Right cardiac atrium (tissue), 5 donors: ENCODE results near the gene BEGAIN. TPM values are rescaled to one million over a fixed set of nuclear protein-coding genes. Genes with fewer than 3 reads are reported as not detected.

Experiments used
- ATAC-seq, 2 donors: fragments of 200-7000 bp; cut with Tn5 transposase; one replicate each; pipeline versions ENCODE4 v1.8.0 to v1.9.1; 2020; ENCODE audit warnings: moderate library complexity in 2 of 2, mild to moderate bottlenecking in 1 of 2
- DNase-seq, 3 donors: peaks; one replicate each; pipeline ENCODE4 v3.0.0-alpha.2; 2020
- H3K27ac ChIP-seq: one replicate; pipeline ENCODE4 v1.5.1; 2013; ENCODE audit warnings: mild to moderate bottlenecking, low read length, control low read depth, moderate library complexity
- H3K27me3 ChIP-seq: one replicate; pipeline ENCODE4 v1.6.1; 2013; ENCODE audit not compliant: control insufficient read depth, insufficient read depth
- H3K4me1 ChIP-seq: one replicate; pipeline ENCODE4 v1.6.1; 2013; ENCODE audit warnings: low read length; ENCODE audit not compliant: control insufficient read depth, insufficient read depth
- H3K4me3 ChIP-seq: one replicate; pipeline ENCODE4 v1.5.1; 2013; ENCODE audit warnings: low read length, control low read depth
- H3K9me3 ChIP-seq: one replicate; pipeline ENCODE4 v1.6.1; 2013; ENCODE audit warnings: low read length; ENCODE audit not compliant: control insufficient read depth
- WGBS: extraction: QIAGEN DNeasy Blood & Tissue Kit; methylation state at CpG from one replicate; pipeline ENCODE4 v1.1.7; 2013; 5-methylcytosine and 5-hydroxymethylcytosine counted together
- intact Hi-C, 4 donors: fragments of 100-400 bp; cut with DNase I; formaldehyde crosslinking; loops; one replicate each; pipeline versions ENCODE4 v1.11.0 to v1.14.0; 2022 to 2023
- polyA plus RNA-seq: library from polyadenylated mRNA; stranded (reverse); fragments of 200-250 nt; gene quantifications from one replicate; pipeline ENCODE4 v1.2.3, GENCODE V29; 2013
- total RNA-seq, 4 donors: library from RNA; stranded (reverse); fragmentation: NEBNext Ultra II Directional; extraction: Animal tissue kit (Norgen Biotek cat#: 25700); gene quantifications; one replicate each; pipeline ENCODE4 v1.2.1, GENCODE V29; 2021
- donor health status: healthy with polysubstance abuse.
- donor health status: DM: no; HTN: yes; CAD: no.
- donor health status: DM: no; HTN: no; CAD: no.
- donor health status: DM: no; HTN: yes; CAD: no; lungs with severe emphysema.
- donor health status: DM: yes; HTN: yes; CAD: no.

The BEGAIN gene
- total and polyA plus RNA-seq, 5 donors = 1.4 to 2.7 (median 1.6) TPM

DNA sequence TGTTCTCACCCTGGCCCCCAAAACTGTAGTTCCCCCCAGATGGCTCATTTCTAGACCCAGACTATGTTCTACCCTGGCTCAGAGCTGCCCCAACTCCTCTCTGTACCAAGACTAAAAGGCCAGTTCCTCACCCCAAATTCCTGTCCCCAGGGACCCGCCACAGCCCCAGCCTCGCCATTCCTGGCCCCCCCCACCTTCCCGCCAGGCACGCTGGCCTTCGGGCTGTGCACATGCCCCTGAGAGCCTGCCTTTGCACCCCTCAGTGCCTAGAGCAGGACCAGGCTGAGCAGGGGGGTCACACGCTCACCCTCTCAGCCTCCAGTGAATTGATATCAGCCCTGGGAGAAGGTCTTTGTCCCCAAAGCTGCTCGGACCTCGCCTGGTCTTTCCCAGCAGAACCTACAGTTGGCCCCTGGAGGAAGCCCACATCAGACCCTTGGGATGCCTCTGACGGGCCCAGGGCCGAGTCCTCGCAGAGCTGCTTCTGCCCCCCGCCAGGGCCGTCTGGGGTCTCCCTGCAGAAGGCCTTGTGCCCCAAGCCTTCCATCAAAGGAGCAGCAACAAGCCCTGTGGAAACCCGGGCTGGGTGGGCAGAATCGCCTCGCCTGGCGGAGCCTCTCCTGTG lies 32.4 kb downstream of the BEGAIN start:
- Histone ChIP-seq H3K27me3 (no peaks in the 10 kb centered on the region), H3K4me3 (no peak overlapping the region)
- 86% methylated on average over 17 of the region's 17 CpGs for WGBS

DNA sequence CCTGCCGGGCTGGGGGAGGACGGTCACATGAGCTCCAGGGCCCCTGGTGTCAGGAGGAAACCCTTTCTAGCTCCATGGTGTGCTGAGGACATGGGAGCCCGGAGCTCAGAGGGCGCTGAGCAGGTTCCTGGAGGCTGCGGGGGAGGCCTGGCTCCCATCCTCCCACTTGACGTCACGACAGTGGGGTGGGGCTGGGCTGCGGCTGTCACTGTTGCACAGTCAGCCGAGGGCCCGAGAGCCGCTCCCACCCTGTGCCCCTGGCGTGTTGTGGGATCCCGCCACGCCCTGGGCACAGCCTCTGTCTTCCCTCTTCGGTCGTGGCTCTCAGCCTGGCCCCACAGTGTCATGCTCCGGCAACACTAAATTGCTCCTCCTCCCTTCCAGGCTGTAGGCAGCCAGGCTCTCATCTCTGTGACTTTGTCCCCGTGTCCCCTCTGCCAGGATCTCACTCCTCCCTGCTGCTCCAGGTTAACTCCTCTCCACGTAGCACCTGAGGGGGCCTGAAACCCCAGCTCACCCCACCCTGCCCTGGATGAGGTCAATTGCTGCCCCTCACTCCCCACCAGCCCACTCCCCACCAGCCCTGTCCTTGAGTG lies 33.0 kb downstream of the BEGAIN start:
- ATAC-seq = peak; percentile 66 to 67
- Histone ChIP-seq H3K27ac (no peak overlapping the region), H3K4me3 (no peak overlapping the region), H3K9me3 (no peaks in the 10 kb centered on the region), H3K27me3 (no peaks in the 10 kb centered on the region), H3K4me1 (no peaks in the 10 kb centered on the region)
- 34% methylated on average over 19 of the region's 19 CpGs for WGBS
- DNase-seq = peak; percentile 75 to 88 (median 87)
- intact Hi-C loops = no loop called here

More for the DNA sequence above, 32.4 kb downstream of the BEGAIN start:
- intact Hi-C loops = no loop called here
- Histone ChIP-seq H3K27ac (no peak overlapping the region), H3K4me1 (no peaks in the 10 kb centered on the region), H3K9me3 (no peaks in the 10 kb centered on the region)
- no peak for ATAC-seq
- DNase-seq = no peak

DNA sequence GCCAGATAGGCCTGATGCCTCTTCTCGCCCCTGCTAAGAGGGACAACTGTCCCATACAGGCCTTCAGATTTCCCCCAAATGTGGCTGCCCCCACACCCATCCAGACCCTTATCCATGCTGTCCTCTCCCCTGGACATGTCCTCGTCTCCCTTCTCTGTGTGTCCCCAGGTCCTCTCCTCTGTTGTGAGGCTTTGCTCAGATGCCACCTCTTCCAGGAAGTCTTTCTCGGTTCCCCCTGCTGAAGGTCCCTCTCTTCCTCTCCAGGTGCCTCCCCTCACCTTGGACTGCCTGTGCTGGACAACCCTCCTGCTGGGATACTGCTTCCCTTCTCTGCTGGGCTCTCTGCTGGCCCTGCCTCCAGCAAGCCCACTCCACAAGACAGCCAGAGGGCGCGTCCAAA lies 33.7 kb downstream of the BEGAIN start:
- Histone ChIP-seq H3K4me1 (no peaks in the 10 kb centered on the region), H3K27me3 (no peaks in the 10 kb centered on the region), H3K4me3 (no peak overlapping the region), H3K27ac (no peak overlapping the region), H3K9me3 (no peaks in the 10 kb centered on the region)
- DNase-seq = no peak
- 93% methylated on average over 5 of the region's 5 CpGs for WGBS
- intact Hi-C loops = no loop called here
- no peak for ATAC-seq

DNA sequence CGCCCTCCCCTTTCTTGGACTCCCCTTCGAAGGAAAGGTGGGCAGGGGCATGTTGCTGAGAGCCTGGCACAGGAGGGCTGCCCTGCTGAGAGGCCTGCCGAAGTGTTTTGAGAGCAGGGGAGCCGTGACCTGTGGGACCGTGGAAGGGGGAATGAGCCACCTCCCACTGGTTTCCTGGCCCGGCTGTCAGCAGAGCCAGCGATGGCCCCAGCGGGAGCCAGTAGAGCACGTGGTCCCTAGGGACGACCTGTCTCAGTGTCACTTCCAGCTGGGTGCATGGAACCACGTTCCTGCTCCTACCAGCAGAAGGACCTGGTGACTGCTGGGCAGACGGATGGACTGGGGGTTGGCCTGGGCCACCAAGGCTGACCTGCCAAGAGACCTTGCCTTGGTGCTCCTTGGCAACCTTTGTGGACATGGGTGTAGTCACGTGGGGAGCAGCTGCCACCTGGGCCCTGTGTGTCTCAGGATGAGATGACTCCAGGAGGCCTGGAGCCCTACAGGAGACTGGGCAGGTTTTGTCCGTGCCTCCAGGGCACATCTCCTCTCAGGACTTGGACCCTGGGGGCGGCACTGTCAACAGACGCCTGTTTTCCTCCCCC lies 34.6 kb downstream of the BEGAIN start:
- ATAC-seq = no peak

DNA sequence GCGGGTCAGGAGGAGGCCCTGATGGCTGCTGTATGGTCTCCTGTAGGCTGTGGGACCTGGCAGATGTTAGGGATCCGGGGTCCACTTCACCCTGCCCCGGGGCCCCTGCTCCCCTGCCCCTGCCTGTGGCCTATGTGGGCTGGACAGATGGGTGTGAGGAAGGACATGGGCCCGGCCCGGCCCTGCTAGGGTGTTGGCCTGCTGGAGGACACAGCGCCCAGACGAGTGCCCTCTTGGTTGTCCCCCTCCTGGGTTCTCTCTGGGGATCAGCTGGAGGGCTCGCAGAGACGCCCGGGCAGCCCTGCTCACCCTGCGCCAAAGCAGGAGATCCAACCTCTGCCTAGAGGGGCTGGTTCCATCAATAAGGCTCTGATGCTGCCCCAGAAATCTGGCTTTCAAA lies 36.2 kb downstream of the BEGAIN start:
- H3K4me1 ChIP-seq = no peaks in the 10 kb centered on the region
- 87% methylated on average over 11 of the region's 11 CpGs for WGBS
- DNase-seq (no peak), ATAC-seq (no peak)
- H3K4me3 ChIP-seq = no peak overlapping the region
- intact Hi-C loops = no loop called here
- H3K27ac ChIP-seq = no peak overlapping the region
- no peaks in the 10 kb centered on the region for H3K9me3 ChIP-seq
- H3K27me3 ChIP-seq = no peaks in the 10 kb centered on the region

More for the DNA sequence above, 34.6 kb downstream of the BEGAIN start:
- intact Hi-C loops = no loop called here
- no peaks in the 10 kb centered on the region for H3K27me3 ChIP-seq
- no peak overlapping the region for H3K27ac ChIP-seq
- WGBS = 81% methylated on average over 16 of the region's 16 CpGs
- no peak for DNase-seq
- no peaks in the 10 kb centered on the region for H3K9me3 ChIP-seq
- no peaks in the 10 kb centered on the region for H3K4me1 ChIP-seq
- H3K4me3 ChIP-seq = no peak overlapping the region

DNA sequence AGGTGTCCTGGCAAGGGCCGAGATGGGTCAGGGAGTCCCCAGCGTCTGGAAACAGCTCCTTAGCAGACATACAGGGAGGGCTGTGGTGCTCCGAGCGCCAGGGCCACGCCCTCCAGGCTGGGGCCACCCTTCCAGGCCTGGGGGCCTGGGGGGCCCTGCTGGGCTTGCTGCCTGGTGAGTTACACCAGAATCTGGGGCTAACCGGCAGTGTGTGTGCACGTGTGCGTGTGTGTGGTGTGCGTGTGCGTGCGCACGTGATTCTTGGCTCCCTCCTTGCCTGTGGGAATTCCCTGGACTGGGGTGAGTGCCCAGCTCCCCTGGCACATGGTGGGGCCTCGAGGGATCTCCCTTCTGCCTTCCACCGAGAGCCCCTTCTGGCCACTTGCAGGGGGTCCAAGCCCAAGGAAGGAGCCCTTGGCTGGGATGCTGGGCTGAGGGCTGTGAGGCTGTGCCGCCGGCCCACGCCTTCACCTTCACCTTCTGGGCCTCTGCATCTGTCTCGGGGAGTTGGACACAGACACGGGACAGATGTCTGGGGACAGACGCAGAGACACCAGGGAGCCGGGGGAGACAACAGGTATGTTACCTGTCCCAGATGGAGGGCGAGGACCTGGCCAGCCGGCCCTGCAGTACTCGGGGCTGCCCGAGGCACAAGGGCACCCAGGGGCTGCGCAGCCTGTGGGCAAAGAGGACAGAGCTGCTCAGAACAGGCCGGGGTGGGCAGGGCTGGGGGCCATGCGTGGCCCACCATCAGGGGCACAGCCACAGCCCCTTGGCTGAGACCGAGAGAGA lies 37.2 kb downstream of the BEGAIN start:
- DNase-seq (no peak), ATAC-seq (no peak)
- 78% methylated on average over 29 of the region's 29 CpGs for WGBS
- intact Hi-C loops = loop anchor here in 1 of 4 donors (10.0 kb wide), 1 partner anchor 145 kb away; no protein-coding TSS in a partner anchor
- no peaks in the 10 kb centered on the region for H3K9me3 ChIP-seq
- H3K27ac ChIP-seq = no peak overlapping the region
- no peaks in the 10 kb centered on the region for H3K4me1 ChIP-seq
- no peak overlapping the region for H3K4me3 ChIP-seq
- no peaks in the 10 kb centered on the region for H3K27me3 ChIP-seq

DNA sequence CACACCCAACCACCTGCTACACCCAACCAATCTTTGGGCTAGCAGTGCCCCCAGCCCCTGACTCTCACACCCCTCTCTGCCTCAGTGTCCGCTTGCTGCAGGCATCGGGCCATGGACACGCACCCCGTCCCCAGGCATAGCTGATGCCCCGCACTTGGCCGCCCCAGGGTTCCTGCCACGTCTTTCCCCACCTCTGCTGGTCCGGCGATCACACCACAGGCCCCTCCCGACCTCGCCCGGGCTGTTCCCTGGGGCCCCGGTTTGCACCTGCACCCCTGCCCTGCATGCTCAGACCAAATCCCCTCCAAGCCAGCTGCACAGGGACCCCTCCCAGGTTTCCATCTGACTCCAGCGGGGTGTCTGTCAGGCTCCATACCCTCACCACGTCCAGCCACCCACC lies 38.3 kb downstream of the BEGAIN start:
- no peak overlapping the region for H3K4me3 ChIP-seq
- 85% methylated on average over 15 of the region's 15 CpGs for WGBS
- H3K9me3 ChIP-seq = no peaks in the 10 kb centered on the region
- ATAC-seq = no peak
- intact Hi-C loops = loop anchor here in 1 of 4 donors (10.0 kb wide), 1 partner anchor 144 kb away; no protein-coding TSS in a partner anchor
- H3K27me3 ChIP-seq = no peaks in the 10 kb centered on the region
- no peak overlapping the region for H3K27ac ChIP-seq
- H3K4me1 ChIP-seq = no peaks in the 10 kb centered on the region
- DNase-seq = no peak

DNA sequence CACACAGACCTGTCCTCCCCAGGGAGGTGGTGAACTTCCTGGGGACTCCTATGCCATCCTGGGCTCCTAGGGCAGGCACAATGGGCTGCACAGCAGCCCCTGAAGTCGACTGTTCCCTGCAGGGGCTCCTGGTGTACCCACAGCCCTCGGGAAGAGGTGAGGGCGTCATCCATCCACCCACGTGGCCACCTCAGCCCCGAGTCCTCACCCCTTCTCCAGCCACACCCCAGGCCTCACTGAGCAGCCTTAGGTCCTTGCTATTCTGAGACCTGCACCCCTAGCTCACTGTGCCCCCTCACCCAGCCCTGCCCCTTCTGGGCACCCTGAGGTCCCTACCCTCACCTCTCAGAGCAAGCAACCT lies 38.9 kb downstream of the BEGAIN start:
- H3K9me3 ChIP-seq = no peaks in the 10 kb centered on the region
- DNase-seq = no peak
- WGBS = 66% methylated on average over 5 of the region's 5 CpGs
- intact Hi-C loops = loop anchor here in 1 of 4 donors (10.0 kb wide), 1 partner anchor 143 kb away; no protein-coding TSS in a partner anchor
- no peak for ATAC-seq
- H3K4me3 ChIP-seq = no peak overlapping the region
- no peaks in the 10 kb centered on the region for H3K4me1 ChIP-seq
- no peaks in the 10 kb centered on the region for H3K27me3 ChIP-seq
- no peak overlapping the region for H3K27ac ChIP-seq

DNA sequence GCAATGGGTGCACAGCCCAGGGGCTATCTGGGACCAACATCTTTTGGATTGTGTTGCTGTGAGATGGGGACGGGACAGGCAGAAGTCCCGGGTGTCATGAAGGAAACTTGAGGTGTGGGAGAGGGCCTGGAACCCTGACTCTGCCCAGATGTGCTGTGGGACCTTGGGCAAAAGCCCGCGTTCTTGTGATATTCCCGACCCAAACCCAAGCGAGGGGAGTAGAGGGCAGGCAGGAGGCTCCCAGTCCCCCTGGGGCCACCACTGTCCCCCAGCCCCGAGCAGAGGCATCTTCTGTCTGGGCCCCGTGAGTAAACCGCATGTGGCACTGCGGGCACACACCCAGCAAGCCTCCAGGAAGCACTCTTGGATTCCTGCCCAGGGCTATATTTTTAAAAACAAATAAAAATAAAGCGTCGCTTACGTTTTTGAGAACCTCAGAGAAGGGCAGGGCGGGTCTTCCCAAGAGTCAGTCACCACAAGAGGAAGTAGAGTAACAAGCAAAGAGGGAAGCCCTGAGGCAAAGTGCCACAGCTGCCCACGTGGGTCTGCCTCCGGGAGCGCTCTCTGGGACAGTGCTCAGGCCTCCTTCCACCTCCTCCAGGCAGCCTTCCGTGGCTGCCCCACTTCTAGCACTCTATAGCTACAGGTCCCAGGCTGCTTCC lies 39.5 kb downstream of the BEGAIN start:
- H3K27me3 ChIP-seq = no peaks in the 10 kb centered on the region
- 54% methylated on average over 18 of the region's 18 CpGs for WGBS
- intact Hi-C loops = loop anchor here in 1 of 4 donors (10.0 kb wide), 1 partner anchor 143 kb away; no protein-coding TSS in a partner anchor
- ATAC-seq (peak; percentile 38 to 50), DNase-seq (peak; percentile 55 to 84 (median 82))
- H3K27ac ChIP-seq = no peak overlapping the region
- no peaks in the 10 kb centered on the region for H3K9me3 ChIP-seq
- no peaks in the 10 kb centered on the region for H3K4me1 ChIP-seq
- H3K4me3 ChIP-seq = no peak overlapping the region

DNA sequence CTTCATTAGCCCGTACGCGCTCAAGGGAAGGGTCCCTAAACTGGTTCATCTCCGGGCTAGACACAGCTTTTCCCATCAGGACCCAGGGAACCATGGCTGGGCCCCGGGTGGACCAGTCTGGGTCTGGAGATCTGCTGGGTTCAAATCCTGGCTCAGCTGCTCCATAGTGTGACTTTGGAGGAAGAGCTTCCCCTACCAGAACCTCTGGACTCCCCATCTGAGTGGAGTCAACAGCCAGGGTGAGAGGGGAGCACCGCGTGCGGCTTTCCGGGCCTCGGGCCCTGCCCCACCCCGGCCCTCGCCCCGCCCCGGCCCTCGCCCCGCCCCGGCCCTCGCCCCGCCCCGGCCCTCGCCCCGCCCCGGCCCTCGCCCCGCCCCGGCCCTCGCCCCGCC lies 41.2 kb downstream of the BEGAIN start:
- no peaks in the 10 kb centered on the region for H3K27me3 ChIP-seq
- peak overlapping the region; percentile 53 for H3K4me3 ChIP-seq
- peak in 1 of 3 donors; percentile 79 for DNase-seq
- no peaks in the 10 kb centered on the region for H3K4me1 ChIP-seq
- ATAC-seq = peak; percentile 41 to 44
- no peaks in the 10 kb centered on the region for H3K9me3 ChIP-seq
- WGBS = 23% methylated on average over 18 of the region's 28 CpGs
- H3K27ac ChIP-seq = no peak overlapping the region
- intact Hi-C loops = loop anchor here in 1 of 4 donors (10.0 kb wide), 1 partner anchor 141 kb away; no protein-coding TSS in a partner anchor
